H9 (cell line): ENCODE data around the gene ORAI2. TPM values are rescaled to one million over a fixed set of nuclear protein-coding genes. Genes with fewer than 3 reads are reported as not detected.
"Not testable (repeated sequence)": the region's sequence is repeated elsewhere in the genome, so short reads cannot be mapped to it uniquely, and the experiment has no call there.

Experiments used
- DNase-seq: peaks from one replicate; pipeline ENCODE4 v3.0.0-alpha.2; 2017
- H2AFZ ChIP-seq: one replicate; pipeline ENCODE4 v1.6.1; 2013; ENCODE audit warnings: mild to moderate bottlenecking, low read length, control low read depth, moderate library complexity
- H2AK5ac ChIP-seq: 2 replicates; pipeline ENCODE4 v1.6.1; 2013; ENCODE audit warnings: low read length, control low read depth, mixed read lengths; ENCODE audit not compliant: insufficient read length
- H2BK120ac ChIP-seq: one replicate; pipeline ENCODE4 v1.6.1; 2013; ENCODE audit warnings: low read depth, mild to moderate bottlenecking, low read length, control low read depth, inconsistent platforms; ENCODE audit not compliant: poor library complexity, severe bottlenecking
- H2BK12ac ChIP-seq: 2 replicates; pipeline ENCODE4 v1.6.1; 2013; ENCODE audit warnings: low read length, control low read depth, mixed read lengths, low read depth; ENCODE audit not compliant: insufficient read length
- H2BK15ac ChIP-seq: 2 replicates; pipeline ENCODE4 v1.6.1; 2013; ENCODE audit warnings: low read depth, low read length, control low read depth
- H2BK20ac ChIP-seq: one replicate; pipeline ENCODE4 v1.6.1; 2013; ENCODE audit warnings: low read depth, mild to moderate bottlenecking, low read length, control low read depth, inconsistent platforms; ENCODE audit not compliant: poor library complexity, severe bottlenecking
- H2BK5ac ChIP-seq: 2 replicates; pipeline ENCODE4 v1.6.1; 2013; ENCODE audit warnings: low read length, control low read depth, mixed read lengths; ENCODE audit not compliant: insufficient read length
- H3K14ac ChIP-seq: 2 replicates; pipeline ENCODE4 v1.6.1; 2013; ENCODE audit warnings: low read length, control low read depth; ENCODE audit not compliant: insufficient read depth
- H3K18ac ChIP-seq: 2 replicates; pipeline ENCODE4 v1.6.1; 2013; ENCODE audit warnings: low read depth, mild to moderate bottlenecking, mixed read lengths, low read length, control low read depth; ENCODE audit not compliant: insufficient read length
- H3K23ac ChIP-seq: 2 replicates; pipeline ENCODE4 v1.6.1; 2013; ENCODE audit warnings: low read length, control low read depth, mixed read lengths, low read depth; ENCODE audit not compliant: insufficient read length
- H3K23me2 ChIP-seq: 2 replicates; pipeline ENCODE4 v1.6.1; 2013; ENCODE audit warnings: low read depth, mild to moderate bottlenecking, mixed read lengths, low read length, control low read depth; ENCODE audit not compliant: insufficient read length, poor library complexity, severe bottlenecking
- H3K27ac ChIP-seq: 2 replicates; pipeline ENCODE4 v1.5.1; 2013; ENCODE audit warnings: low read length, control low read depth, mixed read lengths, low read depth; ENCODE audit not compliant: insufficient read length
- H3K27me3 ChIP-seq: 2 replicates; pipeline ENCODE4 v1.6.1; 2013; ENCODE audit warnings: low read length, control low read depth, inconsistent platforms; ENCODE audit not compliant: insufficient read depth
- H3K4ac ChIP-seq: 2 replicates; pipeline ENCODE4 v1.6.1; 2013; ENCODE audit warnings: low read depth, mild to moderate bottlenecking, control low read depth, inconsistent platforms, low read length, moderate library complexity
- H3K4me1 ChIP-seq: 2 replicates; pipeline ENCODE4 v1.6.1; 2013; ENCODE audit warnings: low read length, control low read depth, inconsistent platforms; ENCODE audit not compliant: insufficient read depth
- H3K4me2 ChIP-seq: 2 replicates; pipeline ENCODE4 v1.6.1; 2013; ENCODE audit warnings: low read length, control low read depth, mixed read lengths; ENCODE audit not compliant: insufficient read length, insufficient read depth
- H3K56ac ChIP-seq: 2 replicates; pipeline ENCODE4 v1.6.1; 2013; ENCODE audit warnings: low read depth, mild to moderate bottlenecking, mixed read lengths, low read length, control low read depth; ENCODE audit not compliant: insufficient read length
- H3K79me1 ChIP-seq: 2 replicates; pipeline ENCODE4 v1.6.1; 2013; ENCODE audit warnings: low read depth, mild to moderate bottlenecking, moderate library complexity, low read length, control low read depth, inconsistent platforms; ENCODE audit not compliant: insufficient read depth, poor library complexity, severe bottlenecking
- H3K79me2 ChIP-seq: 2 replicates; pipeline ENCODE4 v1.6.1; 2013; ENCODE audit warnings: low read length, control low read depth, inconsistent platforms; ENCODE audit not compliant: insufficient read depth
- H3K9ac ChIP-seq: 2 replicates; pipeline ENCODE4 v1.6.1; 2013; ENCODE audit warnings: low read length, control low read depth, mixed read lengths; ENCODE audit not compliant: insufficient read length; ENCODE audit errors: extremely low read depth
- H3K9me3 ChIP-seq: one replicate; pipeline ENCODE4 v1.6.1; 2013; ENCODE audit warnings: low read depth, low read length, inconsistent platforms; ENCODE audit not compliant: control insufficient read depth
- H3T11ph ChIP-seq: one replicate; pipeline ENCODE4 v1.6.1; 2013; ENCODE audit warnings: mild to moderate bottlenecking, low read length, control low read depth, inconsistent platforms
- H4K20me1 ChIP-seq: one replicate; pipeline ENCODE4 v1.6.1; 2013; ENCODE audit not compliant: control insufficient read depth, insufficient read length, insufficient read depth
- H4K5ac ChIP-seq: 2 replicates; pipeline ENCODE4 v1.6.1; 2013; ENCODE audit warnings: low read depth, mild to moderate bottlenecking, mixed read lengths, low read length, control low read depth; ENCODE audit not compliant: insufficient read length
- H4K8ac ChIP-seq: replicated peaks from 2 replicates; pipeline ENCODE4 v1.6.1; 2013; ENCODE audit warnings: low read length, control low read depth, mixed read lengths, low read depth; ENCODE audit not compliant: insufficient read length
- H4K91ac ChIP-seq: 2 replicates; pipeline ENCODE4 v1.6.1; 2013; ENCODE audit warnings: low read depth, mild to moderate bottlenecking, moderate library complexity, mixed read lengths, low read length, control low read depth; ENCODE audit not compliant: insufficient read length
- H3K27ac Mint-ChIP-seq, 3 experiments: 2 replicates in 2 of 3; 3 replicates in 1 of 3; pipeline ENCODE4 v1.8.0; 2020 to 2021; ENCODE audit warnings: mixed read lengths in 3 of 3, mild to moderate bottlenecking in 1 of 3, moderate library complexity in 1 of 3
- H3K27me3 Mint-ChIP-seq: 2 replicates; pipeline ENCODE4 v1.8.0; 2021; ENCODE audit warnings: low read depth, mild to moderate bottlenecking, moderate library complexity, mixed read lengths
- H3K36me3 Mint-ChIP-seq, 3 experiments: 2 replicates in 2 of 3; 3 replicates in 1 of 3; pipeline ENCODE4 v1.8.0; 2020 to 2021; ENCODE audit warnings: low read depth in 3 of 3, mixed read lengths in 3 of 3; ENCODE audit not compliant: insufficient read depth in 1 of 3
- H3K4me1 Mint-ChIP-seq, 2 experiments: 2 replicates each; pipeline ENCODE4 v1.8.0; 2020; ENCODE audit warnings: mixed read lengths in 2 of 2
- H3K4me3 Mint-ChIP-seq, 2 experiments: 2 replicates in 1 of 2; 3 replicates in 1 of 2; pipeline ENCODE4 v1.8.0; 2020 to 2021; ENCODE audit warnings: mild to moderate bottlenecking in 2 of 2, mixed read lengths in 2 of 2, moderate library complexity in 1 of 2
- H3K9me3 Mint-ChIP-seq, 2 experiments: 2 replicates in 1 of 2; 3 replicates in 1 of 2; pipeline ENCODE4 v1.8.0; 2020; ENCODE audit warnings: mild to moderate bottlenecking in 2 of 2, mixed read lengths in 2 of 2, moderate library complexity in 1 of 2
- WGBS: extraction: QIAGEN DNeasy Blood & Tissue Kit; methylation state at CpG from one replicate; pipeline ENCODE4 v1.1.7; 2013; ENCODE audit warnings: missing lambda C conversion rate, low lambda C conversion rate, mixed read lengths; ENCODE audit not compliant: insufficient read length; ENCODE audit errors: extremely low coverage; 5-methylcytosine and 5-hydroxymethylcytosine counted together
- total RNA-seq: library from RNA; stranded (reverse); gene quantifications from 2 replicates; pipeline ENCODE4 v1.2.1, GENCODE V29; 2021

Gene ORAI2
- total RNA-seq, 1 experiment from 2014 or later, result 26.6 TPM

DNA sequence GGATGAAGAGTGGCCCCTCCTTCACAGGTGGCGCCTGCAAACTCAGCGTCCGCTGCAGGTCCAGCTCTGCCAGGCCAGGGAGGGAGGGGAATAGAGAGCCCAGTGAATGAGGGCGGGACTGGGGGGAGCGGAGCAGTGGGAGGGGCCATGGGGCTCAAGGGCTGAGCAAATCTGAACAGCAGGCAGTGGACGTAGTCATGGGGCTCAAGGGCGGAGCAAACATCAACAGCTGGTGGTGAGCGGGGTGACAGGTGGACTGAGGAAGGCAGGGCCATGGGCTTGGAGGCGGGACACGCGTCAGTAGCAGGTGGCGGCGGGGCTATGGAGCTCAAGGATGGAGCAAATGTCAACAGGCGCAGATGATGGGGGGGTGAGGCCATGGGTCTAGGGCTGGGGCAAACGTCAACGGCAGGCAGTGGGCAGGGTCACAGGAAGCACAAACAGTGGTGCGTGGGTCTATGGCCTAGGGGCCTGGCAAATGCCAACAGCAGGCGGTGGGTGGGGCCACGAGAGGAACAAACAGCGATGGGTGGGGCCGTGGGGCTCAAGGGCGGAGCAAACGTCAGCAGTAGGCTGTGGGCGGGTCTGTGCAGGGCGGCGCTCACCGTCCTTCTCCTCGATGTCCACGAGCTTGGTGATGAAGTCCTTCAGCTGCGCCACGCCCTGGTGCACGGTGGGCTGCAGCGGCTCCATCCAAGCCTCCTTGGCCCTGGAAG lies 60.0 kb downstream of the ORAI2 start:
- H3K9me3 Mint-ChIP-seq, H2BK12ac ChIP-seq, H3K14ac ChIP-seq, H3K4me2 ChIP-seq, H3T11ph ChIP-seq, H3K4me1 Mint-ChIP-seq, H3K23ac ChIP-seq, H3K27ac ChIP-seq, H3K4me1 ChIP-seq, H4K20me1 ChIP-seq, H3K9ac ChIP-seq, H3K23me2 ChIP-seq, H2AK5ac ChIP-seq, H2BK20ac ChIP-seq, H2BK120ac ChIP-seq, H2AFZ ChIP-seq, H4K8ac ChIP-seq, H3K4me3 Mint-ChIP-seq, H3K36me3 Mint-ChIP-seq, H3K4ac ChIP-seq, H2BK5ac ChIP-seq, H3K27ac Mint-ChIP-seq, H3K79me1 ChIP-seq, H3K79me2 ChIP-seq, H3K56ac ChIP-seq, H3K18ac ChIP-seq, H4K5ac ChIP-seq, H3K9me3 ChIP-seq, H2BK15ac ChIP-seq, H4K91ac ChIP-seq, H3K27me3 ChIP-seq, H3K27me3 Mint-ChIP-seq, DNase-seq: not testable (repeated sequence)
- no CpG with 5 or more reads among the region's 33 CpGs for WGBS

DNA sequence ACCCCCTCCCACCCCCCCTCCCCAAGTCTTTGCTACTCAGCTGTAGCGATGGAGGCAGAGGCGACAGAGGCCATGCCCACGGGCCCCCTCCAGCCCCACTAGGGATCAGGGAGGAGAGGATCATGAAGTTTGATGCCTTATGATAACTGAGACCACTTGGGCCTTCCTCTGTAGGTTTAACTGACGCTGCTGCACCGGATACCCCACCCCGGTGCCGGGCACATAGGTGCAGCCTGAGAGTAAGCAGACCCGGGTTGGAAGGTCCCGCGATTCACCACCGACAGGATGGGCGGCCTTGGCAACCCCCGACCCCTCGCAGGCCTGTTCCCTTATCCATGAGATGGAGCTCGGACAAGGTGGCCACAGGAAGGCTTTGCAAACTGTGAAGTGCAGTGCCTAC lies 60.7 kb downstream of the ORAI2 start:
- not testable (repeated sequence) for H2BK120ac ChIP-seq, H2BK12ac ChIP-seq, H3K4me2 ChIP-seq, H4K8ac ChIP-seq, H3K4me1 ChIP-seq, H4K5ac ChIP-seq, H3K79me2 ChIP-seq, H3K27me3 ChIP-seq, DNase-seq, H3K9ac ChIP-seq, H3K23me2 ChIP-seq, H3K18ac ChIP-seq, H3K27ac Mint-ChIP-seq, H2AFZ ChIP-seq, H3K9me3 Mint-ChIP-seq, H3K27me3 Mint-ChIP-seq, H3T11ph ChIP-seq, H3K36me3 Mint-ChIP-seq, H3K14ac ChIP-seq, H2BK5ac ChIP-seq, H3K23ac ChIP-seq, H4K91ac ChIP-seq, H3K4ac ChIP-seq, H3K56ac ChIP-seq, H3K9me3 ChIP-seq, H2BK20ac ChIP-seq, H2AK5ac ChIP-seq, H4K20me1 ChIP-seq, H3K4me3 Mint-ChIP-seq, H3K79me1 ChIP-seq, H3K27ac ChIP-seq, H3K4me1 Mint-ChIP-seq, H2BK15ac ChIP-seq
- WGBS, result no CpG with 5 or more reads among the region's 15 CpGs
